Fibroblast of lung (primary cell): Measurements from ENCODE around the gene NEB. TPM values are rescaled to one million over a fixed set of nuclear protein-coding genes. Genes with fewer than 3 reads are reported as not detected.

Experiments
- DNase-seq, 2 donors: peaks; one replicate each; pipeline versions ENCODE4 v3.0.0 to v3.0.0-alpha.2; 2010; ENCODE audit warnings: low read depth in 2 of 2
- H2AFZ ChIP-seq: 2 replicates; pipeline ENCODE4 v1.5.1; 2012; ENCODE audit warnings: low read length, control low read depth, inconsistent platforms
- H3K27ac ChIP-seq: 2 replicates; pipeline ENCODE4 v1.5.1; 2011; ENCODE audit warnings: low read length, control low read depth; ENCODE audit not compliant: insufficient read depth
- H3K27me3 ChIP-seq: 2 replicates; pipeline ENCODE4 v1.5.1; 2011; ENCODE audit warnings: mild to moderate bottlenecking, low read length; ENCODE audit not compliant: control insufficient read depth, insufficient read depth
- H3K36me3 ChIP-seq: 2 replicates; pipeline ENCODE4 v1.5.1; 2011; ENCODE audit warnings: low read length; ENCODE audit not compliant: control insufficient read depth, insufficient read depth
- H3K4me1 ChIP-seq: 2 replicates; pipeline ENCODE4 v1.5.1; 2011; ENCODE audit warnings: low read length; ENCODE audit not compliant: control insufficient read depth, insufficient read depth; ENCODE audit errors: extremely low read depth
- H3K4me2 ChIP-seq: 2 replicates; pipeline ENCODE4 v1.5.1; 2011; ENCODE audit warnings: low read length, control low read depth; ENCODE audit not compliant: insufficient read depth; ENCODE audit errors: extremely low read depth
- H3K4me3 ChIP-seq, 4 experiments: fragments of 200-600 bp in 1 of 4; sonication (generic) in 1 of 4; replicated peaks in 1 of 4; 2 replicates each; pipeline ENCODE4 v1.5.1; 2011 to 2016; ENCODE audit warnings: low read length in 4 of 4, low read depth in 3 of 4, mild to moderate bottlenecking in 3 of 4, control low read depth in 2 of 4, inconsistent platforms in 1 of 4, mixed read lengths in 1 of 4; ENCODE audit not compliant: insufficient read depth in 1 of 4; ENCODE audit errors: control extremely low read depth in 1 of 4
- H3K79me2 ChIP-seq: 2 replicates; pipeline ENCODE4 v1.5.1; 2012; ENCODE audit warnings: mild to moderate bottlenecking, low read length, inconsistent platforms; ENCODE audit not compliant: control insufficient read depth, insufficient read depth
- H3K9ac ChIP-seq: 2 replicates; pipeline ENCODE4 v1.5.1; 2011; ENCODE audit warnings: mild to moderate bottlenecking, low read length, control low read depth; ENCODE audit not compliant: insufficient read depth
- H3K9me3 ChIP-seq: 2 replicates; pipeline ENCODE4 v1.5.1; 2012; ENCODE audit warnings: low read depth, low read length; ENCODE audit not compliant: control insufficient read depth, insufficient read depth
- H4K20me1 ChIP-seq: 2 replicates; pipeline ENCODE4 v1.5.1; 2011; ENCODE audit warnings: low read length; ENCODE audit not compliant: control insufficient read depth, insufficient read depth; ENCODE audit errors: extremely low read depth
- EZH2 ChIP-seq: IDR thresholded peaks from 2 replicates; pipeline ENCODE4 v1.5.1; 2012; ENCODE audit warnings: low read length, control low read depth, mild to moderate bottlenecking; ENCODE audit errors: missing control alignments
- polyA plus RNA-seq, 2 donors: library from polyadenylated mRNA; depleted of rRNA in 1 of 2; stranded (reverse) in 1 of 2; unstranded in 1 of 2; fragments of >200 nt; gene quantifications; 2 replicates each; pipeline ENCODE4 v1.2.1, GENCODE V29; 2011 to 2012; ENCODE audit warnings: missing spikeins in 1 of 2
- total RNA-seq: library from RNA; depleted of rRNA; stranded (reverse); fragments of >200 nt; gene quantifications from 2 replicates; pipeline ENCODE4 v1.2.1, GENCODE V29; 2014
- TF ChIP-seq, protein P1 (sequence below), 2 donors: IDR thresholded peaks in 1 of 2; conservative IDR thresholded peaks in 1 of 2; 1 replicate in 1 of 2; 2 replicates in 1 of 2; pipeline ENCODE4 v1.5.1; 2011 to 2012; ENCODE audit warnings: low read length in 2 of 2, control low read depth in 1 of 2, inconsistent platforms in 1 of 2, low read depth in 1 of 2, mild to moderate bottlenecking in 1 of 2

Gene NEB
- total and polyA plus RNA-seq, 2 donors (not counting 1 experiment from before 2014, with no cell fraction given): 0.17 to 0.26 TPM

GRCh38 chr2:151620761-151621160, 113.5 kb downstream of the NEB start:
- TF ChIP-seq, protein P1, sequence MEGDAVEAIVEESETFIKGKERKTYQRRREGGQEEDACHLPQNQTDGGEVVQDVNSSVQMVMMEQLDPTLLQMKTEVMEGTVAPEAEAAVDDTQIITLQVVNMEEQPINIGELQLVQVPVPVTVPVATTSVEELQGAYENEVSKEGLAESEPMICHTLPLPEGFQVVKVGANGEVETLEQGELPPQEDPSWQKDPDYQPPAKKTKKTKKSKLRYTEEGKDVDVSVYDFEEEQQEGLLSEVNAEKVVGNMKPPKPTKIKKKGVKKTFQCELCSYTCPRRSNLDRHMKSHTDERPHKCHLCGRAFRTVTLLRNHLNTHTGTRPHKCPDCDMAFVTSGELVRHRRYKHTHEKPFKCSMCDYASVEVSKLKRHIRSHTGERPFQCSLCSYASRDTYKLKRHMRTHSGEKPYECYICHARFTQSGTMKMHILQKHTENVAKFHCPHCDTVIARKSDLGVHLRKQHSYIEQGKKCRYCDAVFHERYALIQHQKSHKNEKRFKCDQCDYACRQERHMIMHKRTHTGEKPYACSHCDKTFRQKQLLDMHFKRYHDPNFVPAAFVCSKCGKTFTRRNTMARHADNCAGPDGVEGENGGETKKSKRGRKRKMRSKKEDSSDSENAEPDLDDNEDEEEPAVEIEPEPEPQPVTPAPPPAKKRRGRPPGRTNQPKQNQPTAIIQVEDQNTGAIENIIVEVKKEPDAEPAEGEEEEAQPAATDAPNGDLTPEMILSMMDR (conservative IDR thresholded peaks at IDR 0.05 in 1 of 2, IDR thresholded peaks at IDR 0.05 in 1 of 2; ENCODE audit: low read depth in 1 of 2, low read length in 2 of 2): no peak
- TF ChIP-seq EZH2: no peak
- H2AFZ ChIP-seq: no peak overlapping the region

DNA sequence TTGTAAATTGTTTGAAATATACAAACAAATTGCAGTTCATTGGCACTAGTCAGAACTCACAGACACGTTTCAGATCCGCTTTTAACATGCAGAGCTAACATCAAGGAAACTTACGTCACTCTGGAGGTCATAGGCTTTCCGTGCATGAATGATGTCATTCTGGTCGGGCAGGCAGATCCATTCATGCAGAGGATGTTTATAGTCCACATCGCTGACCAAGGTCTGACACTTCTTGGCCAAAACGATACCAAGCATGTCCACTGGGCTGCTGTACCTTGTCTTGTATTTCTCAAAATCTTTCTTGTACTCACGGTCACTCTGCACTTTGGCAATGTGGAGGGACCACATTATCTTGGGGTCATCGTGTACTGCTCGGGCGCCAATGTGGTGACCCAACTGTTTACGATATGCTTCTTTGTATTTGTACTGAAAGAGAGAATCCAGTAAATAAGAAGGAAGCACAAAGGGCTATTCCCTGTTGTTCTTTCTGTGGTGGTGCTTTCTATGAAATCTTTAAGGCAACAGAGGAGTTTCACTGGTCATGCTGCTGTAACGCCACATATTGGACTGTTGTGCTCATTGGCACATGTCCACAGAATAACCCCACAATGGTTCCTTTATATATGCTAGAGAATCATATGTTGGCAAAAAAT, 114.8 kb downstream of the NEB start:
- Histone ChIP-seq H4K20me1 (no peaks in the 10 kb centered on the region), H3K9me3 (no peaks in the 10 kb centered on the region), H2AFZ (no peak overlapping the region), H3K4me1 (no peaks in the 10 kb centered on the region), H3K27me3 (no peaks in the 10 kb centered on the region), H3K4me3 (no peak overlapping the region), H3K9ac (no peak overlapping the region), H3K36me3 (no peaks in the 10 kb centered on the region), H3K79me2 (no peaks in the 10 kb centered on the region), H3K27ac (no peak overlapping the region), H3K4me2 (no peak overlapping the region)
- no peak for TF ChIP-seq EZH2
- TF ChIP-seq, protein P1 (conservative IDR thresholded peaks at IDR 0.05 in 1 of 2, IDR thresholded peaks at IDR 0.05 in 1 of 2; ENCODE audit: low read depth in 1 of 2, low read length in 2 of 2): peak in 1 of 2 donors; percentile 27
- peak; percentile 47 to 82 for DNase-seq

More at GRCh38 chr2:151620761-151621160, 113.5 kb downstream of the NEB start:
- H3K4me2 ChIP-seq: no peak overlapping the region
- no peak overlapping the region for H3K27ac ChIP-seq
- no peaks in the 10 kb centered on the region for H3K79me2 ChIP-seq
- H3K9me3 ChIP-seq: no peaks in the 10 kb centered on the region
- H3K4me1 ChIP-seq: no peaks in the 10 kb centered on the region
- no peaks in the 10 kb centered on the region for H3K27me3 ChIP-seq
- DNase-seq: no peak
- H4K20me1 ChIP-seq: no peaks in the 10 kb centered on the region
- H3K36me3 ChIP-seq: no peaks in the 10 kb centered on the region
- H3K9ac ChIP-seq: no peak overlapping the region
- no peak overlapping the region for H3K4me3 ChIP-seq

DNA sequence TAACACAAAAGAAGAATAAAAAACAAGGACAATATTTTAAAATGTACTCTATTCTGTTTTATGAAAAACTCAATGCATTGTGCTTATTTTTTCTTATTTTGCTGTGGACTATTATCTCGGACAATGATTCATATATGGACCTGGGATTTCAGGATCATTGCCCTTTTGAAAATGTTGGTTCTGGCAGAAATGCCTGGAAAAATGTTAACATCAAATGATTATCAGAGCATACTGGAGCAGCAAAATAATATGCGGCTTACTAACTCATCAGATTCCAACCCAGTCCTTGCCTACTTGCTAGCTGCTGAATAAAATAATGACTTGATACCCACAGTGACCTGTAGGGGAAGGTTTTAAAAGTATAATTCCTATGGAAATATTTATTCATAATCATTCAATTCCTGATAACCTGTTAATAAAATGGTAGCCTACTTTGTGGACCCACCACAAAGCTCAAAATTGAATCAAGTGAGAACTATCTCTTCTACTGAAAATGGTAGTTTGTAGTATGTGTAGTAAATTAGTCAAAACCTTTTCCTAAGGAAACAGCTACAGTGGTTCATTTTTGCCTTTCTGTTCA, 117.4 kb downstream of the NEB start:
- Histone ChIP-seq H3K9ac (no peak overlapping the region), H3K4me1 (no peaks in the 10 kb centered on the region), H3K27me3 (no peaks in the 10 kb centered on the region), H3K27ac (no peak overlapping the region), H3K79me2 (no peaks in the 10 kb centered on the region), H3K4me2 (no peak overlapping the region), H3K36me3 (no peaks in the 10 kb centered on the region), H3K9me3 (no peaks in the 10 kb centered on the region), H4K20me1 (no peaks in the 10 kb centered on the region), H2AFZ (no peak overlapping the region), H3K4me3 (no peak overlapping the region)
- DNase-seq: peak in 1 of 2 donors; percentile 25
- TF ChIP-seq, protein P1 (conservative IDR thresholded peaks at IDR 0.05 in 1 of 2, IDR thresholded peaks at IDR 0.05 in 1 of 2; ENCODE audit: low read depth in 1 of 2, low read length in 2 of 2): no peak
- TF ChIP-seq EZH2: no peak
